GM18526 (cell line): ENCODE results near the gene DENND6B.

Source experiments
- POLR2A ChIP-seq: IDR thresholded peaks from 3 replicates; pipeline ENCODE4 v1.6.1; 2011; ENCODE audit not compliant: insufficient read length; ENCODE audit errors: extremely low read depth

DENND6B gene

GRCh38 chr22:50342651-50343540 lies 16.1 kb upstream of the DENND6B start, which contains the start of gene PPP6R2:
Gene PPP6R2 (plus strand): TSS chr22:50343327. CDS start chr22:50393909, 50,582 bp downstream.
- peak; percentile 68 for TF ChIP-seq POLR2A

- no peak for TF ChIP-seq POLR2A
Measured at GRCh38 chr22:50341977-50342650, 15.3 kb upstream of the DENND6B start.

- TF ChIP-seq POLR2A = no peak
Measured at GRCh38 chr22:50339945-50340879, 13.4 kb upstream of the DENND6B start.

GRCh38 chr22:50338860-50339462 lies 12.1 kb upstream of the DENND6B start:
- no peak for TF ChIP-seq POLR2A

GRCh38 chr22:50338042-50338573 lies 11.3 kb upstream of the DENND6B start:
- no peak for TF ChIP-seq POLR2A

GRCh38 chr22:50337262-50338041 lies 10.6 kb upstream of the DENND6B start:
- TF ChIP-seq POLR2A = no peak

- no peak for TF ChIP-seq POLR2A
Measured at GRCh38 chr22:50329236-50329635, 2.4 kb upstream of the DENND6B start.

GRCh38 chr22:50327711-50328019 lies 853 bp upstream of the DENND6B start:
- TF ChIP-seq POLR2A = no peak

GRCh38 chr22:50326225-50326955 lies 422 bp downstream of the DENND6B start:
- no peak for TF ChIP-seq POLR2A

GRCh38 chr22:50325444-50326224 lies 1.2 kb downstream of the DENND6B start:
- TF ChIP-seq POLR2A = no peak

- TF ChIP-seq POLR2A = no peak
Measured at GRCh38 chr22:50323900-50324299, 2.9 kb downstream of the DENND6B start.

- TF ChIP-seq POLR2A = no peak
Measured at GRCh38 chr22:50320671-50321325, 6.0 kb downstream of the DENND6B start.
